G401.6 (cell line): Measurements from ENCODE around the gene ARHGAP22.

Source experiments
- FAIRE-seq: peaks from 2 replicates; lab custom pipeline; 2012; peaks lifted over from hg19 to GRCh38; lab: Jason Lieb, UNC

The ARHGAP22 gene

GRCh38 chr10:48551861-48552591 is 52.8 kb downstream of the ARHGAP22 start:
- no peak for FAIRE-seq

GRCh38 chr10:48550977-48551376 is 53.9 kb downstream of the ARHGAP22 start:
- FAIRE-seq = no peak

- no peak for FAIRE-seq
These were observed 54.7 kb downstream of the ARHGAP22 start for GRCh38 chr10:48550071-48550691.

GRCh38 chr10:48549236-48549635 is 55.6 kb downstream of the ARHGAP22 start:
- FAIRE-seq = no peak

GRCh38 chr10:48548531-48549135 is 56.2 kb downstream of the ARHGAP22 start:
- no peak for FAIRE-seq

- FAIRE-seq = no peak
These were observed 56.9 kb downstream of the ARHGAP22 start for GRCh38 chr10:48547981-48548380.

- FAIRE-seq = no peak
These were observed 57.6 kb downstream of the ARHGAP22 start for GRCh38 chr10:48547061-48547895.

GRCh38 chr10:48545462-48546145 is 59.3 kb downstream of the ARHGAP22 start:
- FAIRE-seq = no peak

- FAIRE-seq = no peak
These were observed 61.6 kb downstream of the ARHGAP22 start for GRCh38 chr10:48543182-48543844.

- no peak for FAIRE-seq
These were observed 62.2 kb downstream of the ARHGAP22 start for GRCh38 chr10:48542471-48543181.

- no peak for FAIRE-seq
These were observed 63.6 kb downstream of the ARHGAP22 start for GRCh38 chr10:48541144-48541795.

- FAIRE-seq = no peak
These were observed 66.3 kb downstream of the ARHGAP22 start for GRCh38 chr10:48538611-48539010.

GRCh38 chr10:48536916-48537890 is 67.7 kb downstream of the ARHGAP22 start:
- no peak for FAIRE-seq

GRCh38 chr10:48536156-48536500 is 68.7 kb downstream of the ARHGAP22 start:
- FAIRE-seq = no peak

- no peak for FAIRE-seq
These were observed 69.3 kb downstream of the ARHGAP22 start for GRCh38 chr10:48535416-48536155.

- no peak for FAIRE-seq
These were observed 70.7 kb downstream of the ARHGAP22 start for GRCh38 chr10:48533951-48534720.

- FAIRE-seq = no peak
These were observed 71.3 kb downstream of the ARHGAP22 start for GRCh38 chr10:48533540-48533939.

- no peak for FAIRE-seq
These were observed 73.4 kb downstream of the ARHGAP22 start for GRCh38 chr10:48531486-48531885.
